Measurements from ENCODE around the gene FGL2.
"Not testable (repeated sequence)": the region's sequence is repeated elsewhere in the genome, so short reads cannot be mapped to it uniquely, and the experiment has no call there.

FGL2 gene

DNA sequence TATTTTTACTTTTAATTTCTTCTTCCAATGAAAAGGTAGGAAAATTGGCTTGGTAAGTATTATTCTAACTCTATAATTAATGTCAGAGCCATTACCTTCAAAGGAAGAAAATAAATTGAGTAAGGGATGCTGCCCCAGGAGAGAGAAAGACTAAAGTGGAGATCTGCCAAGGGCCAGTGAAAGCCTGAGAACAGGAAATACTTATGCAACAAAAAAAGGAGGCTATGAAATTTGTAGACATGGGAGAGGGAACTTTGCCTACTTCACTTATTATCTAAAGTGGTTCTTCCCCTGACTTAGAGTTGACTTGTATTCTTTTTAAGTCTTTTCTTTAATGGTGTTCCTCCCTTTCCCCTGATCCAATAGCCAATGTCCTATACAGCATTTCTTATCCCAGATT, 47.4 kb downstream of the FGL2 start:
- not testable (repeated sequence) for H3K27ac ChIP-seq (ENCODE audit: low read depth, low read length); H3K36me3 ChIP-seq (ENCODE audit: insufficient read depth, low read length); H3K4me1 ChIP-seq (ENCODE audit: insufficient read depth, low read length); H3K27me3 ChIP-seq (ENCODE audit: insufficient read depth, low read length); H3K4me3 ChIP-seq (ENCODE audit: low read length); H3K9ac ChIP-seq (ENCODE audit: low read depth, low read length); H3K9me3 ChIP-seq (ENCODE audit: insufficient read depth, low read depth, low read length)
